Anterior cingulate cortex (tissue), 58 donors: ENCODE data around the gene RASAL1.

Experiments
- DNase-seq, 58 donors: peaks; one replicate each; lab custom pipeline; 2025; lab: John Stamatoyannopoulos, UW

RASAL1 gene

GRCh38 chr12:113163030-113163360 lies 27.4 kb upstream of the RASAL1 start:
- DNase-seq, result no peak

- peak in 6 of 58 donors; percentile 11 to 27 (median 14) for DNase-seq
Observed at GRCh38 chr12:113162102-113163029, 26.8 kb upstream of the RASAL1 start.

DNA sequence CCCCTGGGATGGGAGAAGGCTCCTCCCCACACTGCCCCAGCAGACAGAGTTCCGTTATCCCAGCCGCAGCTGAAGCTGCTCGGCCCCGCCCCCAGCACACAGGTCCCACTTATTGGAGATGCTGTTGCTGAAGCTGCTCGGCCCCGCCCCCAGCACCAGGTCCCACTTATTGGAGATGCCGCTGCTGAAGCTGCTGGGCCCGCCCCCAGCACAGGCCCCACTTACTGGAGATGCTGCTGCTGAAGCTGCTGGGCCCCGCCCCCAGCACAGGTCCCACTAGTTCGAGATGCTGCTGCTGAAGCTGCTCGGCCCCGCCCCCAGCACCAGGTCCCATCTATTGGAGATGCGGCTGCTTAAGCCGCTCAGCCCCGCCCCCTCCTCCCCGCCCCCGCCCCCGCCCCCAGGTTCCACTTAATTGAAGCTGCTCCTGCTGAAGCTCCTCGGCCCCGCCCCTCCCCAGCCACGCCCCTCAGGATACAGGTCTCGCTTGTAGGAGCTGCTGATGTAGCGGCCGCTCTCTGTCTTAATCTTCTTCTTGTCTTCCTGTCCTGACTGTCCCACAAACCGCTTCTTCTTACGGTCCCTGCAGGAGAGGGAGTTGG lies 26.0 kb upstream of the RASAL1 start:
- DNase-seq, result peak in 50 of 58 donors; percentile 10 to 91 (median 66)

GRCh38 chr12:113159937-113160336 lies 24.4 kb upstream of the RASAL1 start:
- peak in 17 of 58 donors; percentile 5 to 73 (median 17) for DNase-seq

GRCh38 chr12:113158439-113159203 lies 23.1 kb upstream of the RASAL1 start:
- DNase-seq, result no peak

GRCh38 chr12:113157218-113157859 lies 21.8 kb upstream of the RASAL1 start:
- no peak for DNase-seq

DNA sequence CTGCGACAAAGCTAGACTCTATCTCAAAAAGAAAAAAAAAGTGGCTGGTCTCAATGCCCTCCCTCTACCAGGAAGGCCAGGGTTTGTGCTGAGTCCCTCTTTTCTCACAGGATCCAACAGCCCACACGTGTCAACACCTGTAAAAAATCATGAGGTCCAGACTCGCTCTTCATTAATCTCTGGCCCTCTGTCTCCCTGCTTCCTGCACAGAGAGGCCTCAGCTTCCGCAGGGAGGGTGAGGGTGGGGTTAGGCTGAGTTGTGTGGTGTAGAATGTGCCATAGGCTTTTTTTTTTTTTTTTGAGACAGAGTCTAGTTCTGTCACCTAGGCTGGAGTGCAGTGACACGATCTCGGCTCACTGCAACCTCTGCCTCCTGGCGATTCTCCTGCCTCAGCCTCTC lies 20.1 kb upstream of the RASAL1 start:
- no peak for DNase-seq

DNA sequence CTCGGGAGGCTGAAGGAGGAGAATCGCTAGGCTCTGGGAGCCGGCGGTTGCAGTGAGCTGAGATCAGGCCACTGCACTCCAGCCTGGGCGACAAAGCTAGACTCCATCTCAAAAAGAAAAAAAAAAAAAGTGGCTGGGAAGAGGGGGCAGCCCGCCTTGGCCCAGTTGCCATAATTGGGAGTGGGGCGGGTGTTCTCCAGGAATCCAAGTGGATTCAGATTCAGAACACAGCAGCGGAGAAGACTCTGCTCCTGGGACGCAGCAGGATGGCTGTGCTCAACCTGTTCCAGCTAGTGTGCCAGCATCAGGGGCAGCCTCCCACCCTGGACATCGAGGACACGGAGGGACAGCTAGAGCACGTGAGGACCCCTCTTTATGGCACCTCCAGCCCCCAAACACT lies 19.5 kb upstream of the RASAL1 start:
- DNase-seq, result no peak

- peak in 2 of 58 donors; percentile 13 to 56 for DNase-seq
Observed at GRCh38 chr12:113154351-113154973, 18.9 kb upstream of the RASAL1 start.

GRCh38 chr12:113152835-113153814 lies 17.6 kb upstream of the RASAL1 start:
- peak in 53 of 58 donors; percentile 19 to 75 (median 57) for DNase-seq

- DNase-seq, result no peak
Observed at GRCh38 chr12:113152196-113152834, 16.8 kb upstream of the RASAL1 start.

- no peak for DNase-seq
Observed at GRCh38 chr12:113151655-113152054, 16.1 kb upstream of the RASAL1 start.

DNA sequence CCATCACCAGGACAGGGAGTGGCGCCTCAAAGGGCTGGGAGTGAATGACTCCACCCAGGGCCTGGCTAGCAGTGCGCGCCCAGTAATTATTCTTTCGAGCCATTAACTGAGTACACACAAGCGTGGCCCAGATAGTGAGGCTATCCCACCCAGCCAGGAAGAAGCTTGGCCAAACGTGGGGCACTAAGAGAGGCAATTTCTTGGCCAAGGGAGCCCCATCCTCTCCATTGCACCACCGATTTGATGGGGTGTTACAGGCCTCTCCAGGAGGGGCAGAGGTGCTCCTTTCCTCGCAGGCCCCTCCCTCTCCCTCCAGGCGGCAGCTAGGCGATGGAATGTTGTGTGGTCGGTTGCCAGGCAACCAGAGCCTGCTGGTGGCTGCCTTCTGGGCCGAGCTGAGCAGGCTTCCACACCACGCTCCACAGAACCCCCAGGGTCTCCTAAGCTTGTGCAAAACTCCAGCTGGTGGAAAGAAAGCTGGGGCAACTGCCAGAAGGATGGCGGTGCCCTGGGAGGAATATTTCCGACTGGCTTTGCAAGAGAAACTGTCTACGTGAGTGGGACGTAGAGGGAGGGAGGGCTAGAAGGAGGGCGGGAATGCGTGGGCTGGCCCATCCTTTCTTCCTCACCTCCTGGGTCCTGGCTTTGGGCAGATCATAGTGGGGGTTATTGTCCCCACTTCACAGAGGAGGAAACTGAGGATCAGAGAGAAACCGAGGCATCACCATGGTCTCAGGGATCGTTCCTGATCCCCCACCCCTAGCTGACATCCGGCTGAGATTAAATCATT lies 14.0 kb upstream of the RASAL1 start, which contains the start of gene CFAP73:
TSS of gene CFAP73 (plus strand) at position 364 of the 790 bp plus-strand sequence. CDS start at position 498, 134 bp downstream.
- DNase-seq, result peak in 55 of 58 donors; percentile 19 to 84 (median 60)

- no peak for DNase-seq
Observed at GRCh38 chr12:113146999-113147398, 11.4 kb upstream of the RASAL1 start.

- DNase-seq, result no peak
Observed at GRCh38 chr12:113145720-113146551, 10.4 kb upstream of the RASAL1 start.

- DNase-seq, result no peak
Observed at GRCh38 chr12:113144806-113145205, 9.2 kb upstream of the RASAL1 start.
